Measurements from ENCODE around the gene TPSD1.
"Not testable (repeated sequence)": the region's sequence is repeated elsewhere in the genome, so short reads cannot be mapped to it uniquely, and the experiment has no call there.

TPSD1 gene

GRCh38 chr16:1255276-1256122 is at the start of gene TPSD1:
Gene TPSD1 (plus strand): TSS chr16:1256069. CDS start chr16:1256281, 212 bp downstream.
- H3K4me3 ChIP-seq (ENCODE audit: low read depth, low read length): not testable (repeated sequence)

DNA sequence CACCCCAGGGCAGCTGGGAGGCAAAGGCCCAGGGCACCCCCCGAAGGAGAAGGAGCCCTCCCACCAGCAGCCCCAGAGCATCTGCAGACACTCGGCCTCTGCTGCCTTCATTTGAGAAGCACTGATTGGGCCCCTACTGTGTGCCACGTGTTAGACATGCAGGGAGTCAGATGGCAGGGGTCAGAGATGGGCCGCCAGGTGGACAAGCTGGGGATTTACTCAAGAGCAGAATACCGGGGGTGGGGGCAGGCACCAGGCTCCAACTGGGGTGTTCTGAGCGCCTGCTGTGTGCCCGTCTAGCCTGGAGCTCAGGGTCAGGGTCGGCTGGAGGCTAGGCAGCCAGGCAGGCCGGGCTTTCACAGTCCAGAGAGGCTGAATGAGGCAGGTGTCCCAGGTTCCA is 49.5 kb upstream of the TPSD1 start:
- no peak overlapping the region for H3K4me3 ChIP-seq (ENCODE audit: low read depth, low read length)

DNA sequence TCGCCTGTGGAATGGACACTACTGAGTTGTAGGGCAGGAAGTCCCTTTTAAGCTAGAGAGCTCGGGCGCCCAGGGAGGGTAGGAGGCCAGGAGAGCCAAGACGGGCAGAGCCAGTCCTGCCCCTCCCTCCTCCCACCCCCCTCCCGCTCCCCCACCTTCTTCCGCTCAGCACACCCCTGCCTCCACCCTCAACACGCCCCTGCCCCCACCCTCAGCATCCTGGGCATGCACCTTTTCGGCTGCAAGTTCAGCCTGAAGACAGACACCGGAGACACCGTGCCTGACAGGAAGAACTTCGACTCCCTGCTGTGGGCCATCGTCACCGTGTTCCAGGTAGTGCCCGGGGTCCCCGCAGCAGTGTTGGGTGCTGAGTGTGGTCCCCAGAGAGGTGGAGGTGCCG is 49.1 kb upstream of the TPSD1 start:
- no peak overlapping the region for H3K4me3 ChIP-seq (ENCODE audit: low read depth, low read length)

DNA sequence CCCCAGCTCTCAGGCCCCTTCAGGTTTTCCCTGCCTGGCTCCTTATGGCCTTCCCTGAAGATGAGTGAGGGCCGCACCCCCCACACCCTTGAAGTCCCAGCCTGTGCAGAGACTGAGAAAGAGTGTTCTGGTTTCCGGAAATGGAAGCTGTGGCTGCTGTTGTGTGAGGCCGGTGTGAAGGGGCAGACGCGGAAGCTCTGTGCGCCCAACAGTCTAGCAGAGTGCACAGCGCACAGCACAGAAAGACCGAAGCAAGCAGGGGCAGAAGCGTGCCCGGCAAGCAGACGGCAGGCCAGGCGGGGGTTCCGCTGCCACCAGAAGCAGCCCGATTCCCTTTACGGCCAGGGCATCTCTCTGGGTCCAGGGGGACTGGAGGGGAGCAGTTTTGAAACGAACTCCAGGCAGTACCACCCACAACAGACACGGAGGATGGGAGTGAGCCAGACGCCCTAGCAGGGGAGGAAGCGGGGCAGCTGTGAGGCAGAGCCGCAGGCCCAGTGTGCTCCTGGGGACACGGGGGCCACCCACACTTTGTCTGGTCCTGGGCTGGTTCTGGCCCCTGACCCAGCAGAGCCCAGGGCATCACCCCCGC is 47.5 kb upstream of the TPSD1 start:
- no peak overlapping the region for H3K4me3 ChIP-seq (ENCODE audit: low read depth, low read length)

DNA sequence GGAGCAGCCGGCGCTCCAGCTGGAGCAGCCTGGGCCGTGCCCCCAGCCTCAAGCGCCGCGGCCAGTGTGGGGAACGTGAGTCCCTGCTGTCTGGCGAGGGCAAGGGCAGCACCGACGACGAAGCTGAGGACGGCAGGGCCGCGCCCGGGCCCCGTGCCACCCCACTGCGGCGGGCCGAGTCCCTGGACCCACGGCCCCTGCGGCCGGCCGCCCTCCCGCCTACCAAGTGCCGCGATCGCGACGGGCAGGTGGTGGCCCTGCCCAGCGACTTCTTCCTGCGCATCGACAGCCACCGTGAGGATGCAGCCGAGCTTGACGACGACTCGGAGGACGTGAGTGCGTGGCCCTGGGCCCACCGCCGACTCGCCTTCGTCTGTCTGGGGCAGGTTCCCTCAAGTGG is 46.8 kb upstream of the TPSD1 start:
- H3K4me3 ChIP-seq (ENCODE audit: low read depth, low read length): no peak overlapping the region

DNA sequence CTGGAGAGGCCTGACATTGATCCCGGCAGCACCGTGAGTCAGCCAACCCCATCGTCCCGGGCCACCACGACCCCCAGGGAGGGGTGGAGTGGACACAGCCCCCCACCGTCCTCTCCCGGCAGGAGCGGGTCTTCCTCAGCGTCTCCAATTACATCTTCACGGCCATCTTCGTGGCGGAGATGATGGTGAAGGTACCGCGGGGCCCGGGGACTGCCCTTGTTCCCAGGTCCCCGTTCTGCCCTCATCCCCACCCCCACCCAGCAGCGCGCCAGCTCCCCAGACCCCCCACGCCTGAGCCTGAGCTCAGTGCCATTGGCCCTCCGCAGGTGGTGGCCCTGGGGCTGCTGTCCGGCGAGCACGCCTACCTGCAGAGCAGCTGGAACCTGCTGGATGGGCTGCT is 45.4 kb upstream of the TPSD1 start:
- H3K4me3 ChIP-seq (ENCODE audit: low read depth, low read length): no peak overlapping the region

DNA sequence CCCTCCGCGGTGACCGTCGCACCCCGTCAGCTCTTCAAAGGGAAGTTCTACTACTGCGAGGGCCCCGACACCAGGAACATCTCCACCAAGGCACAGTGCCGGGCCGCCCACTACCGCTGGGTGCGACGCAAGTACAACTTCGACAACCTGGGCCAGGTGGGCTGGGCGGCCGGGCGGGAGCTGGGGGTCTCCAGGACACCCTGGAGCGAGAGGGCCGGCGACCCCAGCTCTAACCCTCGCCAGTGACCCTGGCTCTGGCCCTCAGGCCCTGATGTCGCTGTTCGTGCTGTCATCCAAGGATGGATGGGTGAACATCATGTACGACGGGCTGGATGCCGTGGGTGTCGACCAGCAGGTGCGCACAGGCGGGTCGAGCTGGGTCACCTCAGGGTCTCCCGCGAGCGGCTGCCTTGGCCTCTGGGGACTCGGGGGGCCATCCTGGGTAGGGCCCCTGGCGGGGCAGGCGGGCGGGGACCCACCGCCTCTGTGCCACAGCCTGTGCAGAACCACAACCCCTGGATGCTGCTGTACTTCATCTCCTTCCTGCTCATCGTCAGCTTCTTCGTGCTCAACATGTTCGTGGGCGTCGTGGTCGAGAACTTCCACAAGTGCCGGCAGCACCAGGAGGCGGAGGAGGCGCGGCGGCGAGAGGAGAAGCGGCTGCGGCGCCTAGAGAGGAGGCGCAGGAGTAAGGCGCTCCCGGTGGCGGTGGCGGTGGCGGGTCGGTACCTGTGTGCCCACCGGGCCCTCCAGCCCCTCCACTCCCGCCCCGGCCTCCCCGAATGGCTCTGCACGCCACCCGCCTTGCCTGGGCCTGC is 44.2 kb upstream of the TPSD1 start:
- no peak overlapping the region for H3K4me3 ChIP-seq (ENCODE audit: low read depth, low read length)

GRCh38 chr16:1212616-1213194 is 43.2 kb upstream of the TPSD1 start:
- H3K4me3 ChIP-seq (ENCODE audit: low read depth, low read length): no peak overlapping the region

DNA sequence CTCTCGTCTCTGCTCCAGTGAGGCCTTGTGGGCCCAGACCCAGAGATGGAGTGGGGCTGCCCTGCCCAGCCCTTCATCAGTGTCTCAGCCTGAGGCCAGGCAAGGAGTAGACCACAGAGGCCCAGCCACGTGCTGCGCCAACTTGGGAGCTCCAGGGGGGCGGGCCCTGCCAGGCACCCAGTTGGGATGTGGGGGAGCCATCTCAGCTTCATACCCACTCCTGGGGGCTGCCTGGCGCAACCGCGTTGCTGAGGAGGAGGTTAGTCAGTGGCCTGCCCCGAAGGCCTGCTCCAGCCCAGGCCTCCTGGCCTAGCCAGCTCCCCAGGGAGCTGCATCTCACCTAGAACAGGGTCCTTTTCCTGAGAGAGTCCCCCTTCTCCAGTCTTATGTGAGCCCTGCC is 42.6 kb upstream of the TPSD1 start:
- no peak overlapping the region for H3K4me3 ChIP-seq (ENCODE audit: low read depth, low read length)

DNA sequence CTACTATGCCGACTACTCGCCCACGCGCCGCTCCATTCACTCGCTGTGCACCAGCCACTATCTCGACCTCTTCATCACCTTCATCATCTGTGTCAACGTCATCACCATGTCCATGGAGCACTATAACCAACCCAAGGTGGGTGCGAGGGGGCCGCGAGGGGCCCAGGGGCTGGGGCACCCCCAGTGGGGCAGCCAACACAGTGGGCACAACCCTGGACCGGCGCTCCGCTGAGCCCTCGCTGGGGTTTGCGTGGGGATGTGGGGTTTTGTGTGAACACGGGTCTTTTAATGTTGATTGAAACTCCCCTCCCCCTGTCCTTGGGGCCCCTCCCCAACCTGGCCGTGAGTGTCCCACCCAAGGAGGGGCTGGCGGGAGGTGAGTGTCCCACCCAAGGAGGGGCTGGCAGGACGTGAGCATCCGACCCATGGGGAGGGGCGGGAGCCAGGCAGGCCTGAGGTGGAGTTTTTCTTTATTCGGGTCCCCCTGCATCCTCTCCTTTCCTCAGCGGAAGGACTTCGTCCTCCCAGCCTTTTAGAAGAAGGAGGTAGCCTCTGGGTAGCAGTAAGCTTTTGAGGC is 42.0 kb upstream of the TPSD1 start:
- no peak overlapping the region for H3K4me3 ChIP-seq (ENCODE audit: low read depth, low read length)

DNA sequence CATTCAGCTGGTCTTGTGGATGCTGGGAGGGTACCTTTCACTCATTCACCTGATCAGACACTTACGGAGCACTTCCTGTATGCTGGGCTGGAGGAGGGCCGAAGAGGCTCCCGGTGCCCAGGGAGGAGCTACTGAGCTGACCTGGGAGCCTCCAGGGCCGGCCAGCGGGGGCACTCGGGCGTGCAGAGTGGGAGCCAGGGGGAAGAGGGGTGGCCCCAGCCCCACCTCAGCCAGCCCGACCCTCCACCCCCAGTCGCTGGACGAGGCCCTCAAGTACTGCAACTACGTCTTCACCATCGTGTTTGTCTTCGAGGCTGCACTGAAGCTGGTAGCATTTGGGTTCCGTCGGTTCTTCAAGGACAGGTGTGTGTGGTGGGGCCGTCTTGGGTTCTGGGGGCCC is 41.1 kb upstream of the TPSD1 start:
- H3K4me3 ChIP-seq (ENCODE audit: low read depth, low read length): no peak overlapping the region

- H3K4me3 ChIP-seq (ENCODE audit: low read depth, low read length): no peak overlapping the region
These were observed 40.1 kb upstream of the TPSD1 start for GRCh38 chr16:1215574-1216295.

- no peak overlapping the region for H3K4me3 ChIP-seq (ENCODE audit: low read depth, low read length)
These were observed 39.6 kb upstream of the TPSD1 start for GRCh38 chr16:1216296-1216619.

GRCh38 chr16:1216681-1217400 is 39.0 kb upstream of the TPSD1 start:
- H3K4me3 ChIP-seq (ENCODE audit: low read depth, low read length): no peak overlapping the region

DNA sequence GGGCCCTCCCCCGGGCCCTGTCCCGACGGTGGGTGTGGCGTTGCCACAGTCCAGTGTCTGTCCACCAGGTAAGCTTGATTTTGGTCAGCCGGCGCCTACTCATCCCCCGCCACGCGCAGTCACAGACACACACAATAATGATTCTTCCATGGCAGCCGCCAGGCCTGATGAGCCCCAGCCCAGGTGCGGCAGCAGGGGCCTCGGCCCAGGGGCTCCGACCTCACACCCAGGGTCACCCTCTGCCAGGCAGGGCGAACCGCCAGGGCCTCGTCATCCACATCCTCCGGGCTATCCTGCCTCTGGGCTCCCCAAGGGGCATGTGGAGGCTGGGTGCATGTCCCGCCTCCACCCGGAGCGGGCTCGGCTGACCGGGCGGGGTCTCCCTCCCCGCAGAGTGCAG is 38.3 kb upstream of the TPSD1 start:
- no peak overlapping the region for H3K4me3 ChIP-seq (ENCODE audit: low read depth, low read length)

- no peak overlapping the region for H3K4me3 ChIP-seq (ENCODE audit: low read depth, low read length)
These were observed 37.6 kb upstream of the TPSD1 start for GRCh38 chr16:1218061-1218929.

- H3K4me3 ChIP-seq (ENCODE audit: low read depth, low read length): no peak overlapping the region
These were observed 36.8 kb upstream of the TPSD1 start for GRCh38 chr16:1218930-1219611.

GRCh38 chr16:1220098-1220728 is 35.7 kb upstream of the TPSD1 start:
- H3K4me3 ChIP-seq (ENCODE audit: low read depth, low read length): no peak overlapping the region
